HG02885 (cell line): ENCODE data around the gene KLK2.

Experiments
- ATAC-seq: cut with Tn5 transposase; IDR thresholded peaks from one replicate; pipeline ENCODE4 v1.9.1; 2021; ENCODE audit warnings: mild to moderate bottlenecking; ENCODE audit not compliant: unreplicated experiment, poor library complexity

Gene KLK2

GRCh38 chr19:50844296-50844935 lies 28.8 kb upstream of the KLK2 start:
- ATAC-seq: no peak

- ATAC-seq: no peak
Observed at GRCh38 chr19:50850738-50851137, 22.5 kb upstream of the KLK2 start.

GRCh38 chr19:50851620-50852019 lies 21.6 kb upstream of the KLK2 start:
- no peak for ATAC-seq

- ATAC-seq: no peak
Observed at GRCh38 chr19:50854636-50855410, 18.4 kb upstream of the KLK2 start, which contains the start of gene KLK3. Gene KLK3 (plus strand): TSS chr19:50854915. CDS start chr19:50854956, 41 bp downstream.

GRCh38 chr19:50857366-50857765 lies 15.9 kb upstream of the KLK2 start:
- ATAC-seq: no peak

GRCh38 chr19:50858886-50859285 lies 14.4 kb upstream of the KLK2 start:
- ATAC-seq: no peak

GRCh38 chr19:50859849-50860248 lies 13.4 kb upstream of the KLK2 start:
- ATAC-seq: no peak

GRCh38 chr19:50861010-50861409 lies 12.2 kb upstream of the KLK2 start:
- ATAC-seq: no peak

- ATAC-seq: no peak
Observed at GRCh38 chr19:50861496-50862286, 11.5 kb upstream of the KLK2 start.

GRCh38 chr19:50869479-50869878 lies 3.8 kb upstream of the KLK2 start:
- no peak for ATAC-seq

- ATAC-seq: no peak
Observed at GRCh38 chr19:50870417-50871089, 2.7 kb upstream of the KLK2 start.

- ATAC-seq: no peak
Observed at GRCh38 chr19:50874211-50874610, 972 bp downstream of the KLK2 start.

- no peak for ATAC-seq
Observed at GRCh38 chr19:50875795-50876422, 2.7 kb downstream of the KLK2 start.

GRCh38 chr19:50876456-50876855 lies 3.2 kb downstream of the KLK2 start:
- ATAC-seq: no peak

GRCh38 chr19:50877338-50877737 lies 4.1 kb downstream of the KLK2 start:
- ATAC-seq: no peak

GRCh38 chr19:50878851-50879250 lies 5.6 kb downstream of the KLK2 start:
- no peak for ATAC-seq

- ATAC-seq: no peak
Observed at GRCh38 chr19:50880241-50880640, 7.0 kb downstream of the KLK2 start.

- ATAC-seq: no peak
Observed at GRCh38 chr19:50882188-50882587, 8.9 kb downstream of the KLK2 start.

- no peak for ATAC-seq
Observed at GRCh38 chr19:50889638-50890037, 16.4 kb downstream of the KLK2 start.
